ENCODE results near the gene LPXN.

The LPXN gene

GRCh38 chr11:58616594-58616993 is 40.9 kb upstream of the LPXN start:
- no peak for TF ChIP-seq CTCF (IDR thresholded peaks at IDR 0.05; ENCODE audit: insufficient read depth, low read length, poor library complexity, severe bottlenecking)
- H3K36me3 ChIP-seq (ENCODE audit: control insufficient read depth, insufficient read depth, low read length): peaks cover 5% of the 10 kb centered on the region
- no peaks in the 10 kb centered on the region for H3K27me3 ChIP-seq (replicated peaks; ENCODE audit: control insufficient read depth, insufficient read depth, low read length)
- DNase-seq (ENCODE audit: extremely low read depth, insufficient read length): no peak
- no peak overlapping the region for H3K4me3 ChIP-seq (replicated peaks; ENCODE audit: low read depth, low read length)

GRCh38 chr11:58615559-58615958 is 39.9 kb upstream of the LPXN start:
- no peak for TF ChIP-seq CTCF (IDR thresholded peaks at IDR 0.05; ENCODE audit: insufficient read depth, low read length, poor library complexity, severe bottlenecking)
- DNase-seq (ENCODE audit: extremely low read depth, insufficient read length): no peak
- Histone ChIP-seq H3K36me3 (ENCODE audit: control insufficient read depth, insufficient read depth, low read length) (peaks cover 5% of the 10 kb centered on the region), H3K27me3 (replicated peaks; ENCODE audit: control insufficient read depth, insufficient read depth, low read length) (no peaks in the 10 kb centered on the region), H3K4me3 (replicated peaks; ENCODE audit: low read depth, low read length) (no peak overlapping the region)

- DNase-seq (ENCODE audit: extremely low read depth, insufficient read length): no peak
- no peak for TF ChIP-seq CTCF (IDR thresholded peaks at IDR 0.05; ENCODE audit: insufficient read depth, low read length, poor library complexity, severe bottlenecking)
- no peak overlapping the region for H3K4me3 ChIP-seq (replicated peaks; ENCODE audit: low read depth, low read length)
- peaks cover 8% of the 10 kb centered on the region for H3K36me3 ChIP-seq (ENCODE audit: control insufficient read depth, insufficient read depth, low read length)
- H3K27me3 ChIP-seq (replicated peaks; ENCODE audit: control insufficient read depth, insufficient read depth, low read length): no peaks in the 10 kb centered on the region
Observed at GRCh38 chr11:58613228-58613627, 37.6 kb upstream of the LPXN start.

- Histone ChIP-seq H3K4me3 (replicated peaks; ENCODE audit: low read depth, low read length) (no peak overlapping the region), H3K27me3 (replicated peaks; ENCODE audit: control insufficient read depth, insufficient read depth, low read length) (no peaks in the 10 kb centered on the region), H3K36me3 (ENCODE audit: control insufficient read depth, insufficient read depth, low read length) (peaks cover 4% of the 10 kb centered on the region)
- DNase-seq (ENCODE audit: extremely low read depth, insufficient read length): no peak
- no peak for TF ChIP-seq CTCF (IDR thresholded peaks at IDR 0.05; ENCODE audit: insufficient read depth, low read length, poor library complexity, severe bottlenecking)
Observed at GRCh38 chr11:58609723-58610122, 34.1 kb upstream of the LPXN start.

- DNase-seq (ENCODE audit: extremely low read depth, insufficient read length): no peak
- no peak for TF ChIP-seq CTCF (IDR thresholded peaks at IDR 0.05; ENCODE audit: insufficient read depth, low read length, poor library complexity, severe bottlenecking)
- Histone ChIP-seq H3K27me3 (replicated peaks; ENCODE audit: control insufficient read depth, insufficient read depth, low read length) (no peaks in the 10 kb centered on the region), H3K4me3 (replicated peaks; ENCODE audit: low read depth, low read length) (no peak overlapping the region), H3K36me3 (ENCODE audit: control insufficient read depth, insufficient read depth, low read length) (peaks cover 4% of the 10 kb centered on the region)
Observed at GRCh38 chr11:58608331-58608730, 32.7 kb upstream of the LPXN start.
